ENCODE data around the gene AKAP6. TPM values are rescaled to one million over a fixed set of nuclear protein-coding genes. Genes with fewer than 3 reads are reported as not detected.

Gene AKAP6
- total and polyA plus RNA-seq, 2 experiments from 2014 or later: 0.38 to 0.42 TPM

- H3K36me3 ChIP-seq (ENCODE audit: insufficient read depth): no peaks in the 10 kb centered on the region
- TF ChIP-seq NANOG (IDR thresholded peaks at IDR 0.05; ENCODE audit: borderline replicate concordance): no peak
- no peak for TF ChIP-seq STAT1 (IDR thresholded peaks at IDR 0.05; ENCODE audit: unreplicated experiment)
- no peak for TF ChIP-seq REST (IDR thresholded peaks at IDR 0.05; ENCODE audit: unreplicated experiment)
- TF ChIP-seq ETS1 (IDR thresholded peaks at IDR 0.05): no peak
- no peak for TF ChIP-seq JUNB (IDR thresholded peaks at IDR 0.05; ENCODE audit: unreplicated experiment)
- TF ChIP-seq EZH2phosphoT487 (IDR thresholded peaks at IDR 0.05; ENCODE audit: unreplicated experiment): no peak
- Mint-ChIP-seq H3K4me1 (no peaks in the 10 kb centered on the region), H3K27me3 (ENCODE audit: insufficient read depth, low read depth, poor library complexity) (no peaks in the 10 kb centered on the region), H3K9me3 (peaks cover 8% of the 10 kb centered on the region; the same call in 1 of the 3 replicates), H3K4me3 (no peak overlapping the region), H3K36me3 (ENCODE audit: low read depth) (no peaks in the 10 kb centered on the region), H3K27ac (no peak overlapping the region)
- no peaks in the 10 kb centered on the region for H3K79me2 ChIP-seq (replicated peaks; ENCODE audit: insufficient read depth)
- H3K4me3 ChIP-seq: no peak overlapping the region
- no peaks in the 10 kb centered on the region for H3F3A ChIP-seq (replicated peaks; ENCODE audit: low read depth)
- DNase-seq (ENCODE audit: low spot score) (no peak), ATAC-seq (no peak)
- H3K27me3 ChIP-seq (ENCODE audit: insufficient read depth): no peaks in the 10 kb centered on the region
- H3K27ac ChIP-seq (ENCODE audit: low read depth): no peak overlapping the region
- H4K20me1 ChIP-seq (replicated peaks; ENCODE audit: insufficient read depth): no peaks in the 10 kb centered on the region
- H3K9me2 ChIP-seq (ENCODE audit: insufficient read depth): no peaks in the 10 kb centered on the region; the same call in 1 of the 2 replicates
- H3K4me2 ChIP-seq: no peak overlapping the region
- H3K4me1 ChIP-seq (ENCODE audit: insufficient read depth): no peaks in the 10 kb centered on the region
- H2AFZ ChIP-seq: no peak overlapping the region
Measured at GRCh38 chr14:32785585-32785984, 456.5 kb downstream of the AKAP6 start.

DNA sequence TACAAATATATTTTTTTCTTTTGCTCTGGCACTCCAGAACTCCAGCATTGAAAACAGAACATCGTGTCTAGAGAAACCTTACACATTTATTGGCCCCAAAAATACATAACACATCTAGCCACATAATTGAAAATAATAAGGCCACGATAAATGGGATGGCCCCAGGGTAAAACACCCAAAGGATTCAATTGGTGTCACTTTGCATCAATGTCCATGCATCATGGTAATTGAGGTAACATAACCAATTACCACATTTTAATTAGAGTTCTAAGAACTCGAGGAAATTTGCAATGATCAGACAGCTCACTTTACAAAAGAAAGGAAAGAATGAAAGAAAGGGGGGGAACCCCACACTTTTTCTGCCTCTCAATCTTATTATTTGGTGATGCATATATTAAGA, 457.8 kb downstream of the AKAP6 start:
- Histone ChIP-seq H3K36me3 (ENCODE audit: insufficient read depth) (no peaks in the 10 kb centered on the region), H3K27me3 (ENCODE audit: insufficient read depth) (no peaks in the 10 kb centered on the region), H4K20me1 (replicated peaks; ENCODE audit: insufficient read depth) (no peaks in the 10 kb centered on the region), H3K9me2 (ENCODE audit: insufficient read depth) (no peaks in the 10 kb centered on the region; the same call in 1 of the 2 replicates), H3K4me1 (ENCODE audit: insufficient read depth) (no peaks in the 10 kb centered on the region), H3F3A (replicated peaks; ENCODE audit: low read depth) (no peaks in the 10 kb centered on the region), H3K79me2 (replicated peaks; ENCODE audit: insufficient read depth) (no peaks in the 10 kb centered on the region), H3K4me3 (no peak overlapping the region), H3K27ac (ENCODE audit: low read depth) (no peak overlapping the region), H3K4me2 (no peak overlapping the region), H2AFZ (no peak overlapping the region)
- Mint-ChIP-seq H3K4me3 (no peak overlapping the region), H3K27me3 (ENCODE audit: insufficient read depth, low read depth, poor library complexity) (no peaks in the 10 kb centered on the region), H3K9me3 (peaks cover 21% of the 10 kb centered on the region), H3K4me1 (no peaks in the 10 kb centered on the region), H3K36me3 (ENCODE audit: low read depth) (0 out of 3 replicates have a peak, but pooled peaks cover 3% of the 10 kb centered on the region), H3K27ac (no peak overlapping the region)
- ATAC-seq (no peak), DNase-seq (ENCODE audit: low spot score) (no peak)
- TF ChIP-seq ZNF462 (CRISPR knock-in tag; IDR thresholded peaks at IDR 0.05) (no peak), STAT1 (IDR thresholded peaks at IDR 0.05; ENCODE audit: unreplicated experiment) (no peak), EZH2phosphoT487 (IDR thresholded peaks at IDR 0.05; ENCODE audit: unreplicated experiment) (no peak), EZH2 (IDR thresholded peaks at IDR 0.05; ENCODE audit: low read depth, unreplicated experiment) (no peak), JUNB (IDR thresholded peaks at IDR 0.05; ENCODE audit: unreplicated experiment) (no peak), ETS1 (IDR thresholded peaks at IDR 0.05) (no peak), POLR2AphosphoS5 (IDR thresholded peaks at IDR 0.05; ENCODE audit: low read depth) (no peak)

Measured in GM23338 (cell line).